ENCODE data around the gene NUTM2B. TPM values are rescaled to one million over a fixed set of nuclear protein-coding genes. Genes with fewer than 3 reads are reported as not detected.
"Not testable (repeated sequence)": the region's sequence is repeated elsewhere in the genome, so short reads cannot be mapped to it uniquely, and the experiment has no call there.

The NUTM2B gene
- total RNA-seq: under 1 TPM; 0.37 to 0.94 TPM

- not testable (repeated sequence) for H3K4me1 Mint-ChIP-seq, H3K27ac Mint-ChIP-seq, H3K9me3 Mint-ChIP-seq, H3K36me3 Mint-ChIP-seq, H3K27me3 Mint-ChIP-seq, DNase-seq, H3K4me3 Mint-ChIP-seq
These were observed at the start of gene NUTM2B for GRCh38 chr10:79702927-79703326. NUTM2B (plus strand) TSS chr10:79703227; CDS start chr10:79703610, 383 bp downstream.

- not testable (repeated sequence) for H3K27me3 Mint-ChIP-seq, H3K9me3 Mint-ChIP-seq, H3K4me3 Mint-ChIP-seq, H3K4me1 Mint-ChIP-seq, DNase-seq, H3K27ac Mint-ChIP-seq, H3K36me3 Mint-ChIP-seq
These were observed 39.7 kb upstream of the NUTM2B start for GRCh38 chr10:79663287-79663686.

GRCh38 chr10:79664686-79665085 is 38.3 kb upstream of the NUTM2B start:
- not testable (repeated sequence) for H3K27ac Mint-ChIP-seq, H3K9me3 Mint-ChIP-seq, H3K27me3 Mint-ChIP-seq, DNase-seq, H3K36me3 Mint-ChIP-seq, H3K4me1 Mint-ChIP-seq, H3K4me3 Mint-ChIP-seq

- H3K9me3 Mint-ChIP-seq, DNase-seq, H3K27me3 Mint-ChIP-seq, H3K4me3 Mint-ChIP-seq, H3K27ac Mint-ChIP-seq, H3K36me3 Mint-ChIP-seq, H3K4me1 Mint-ChIP-seq: not testable (repeated sequence)
These were observed 33.7 kb upstream of the NUTM2B start for GRCh38 chr10:79669248-79669788.

GRCh38 chr10:79674878-79675277 is 28.1 kb upstream of the NUTM2B start:
- H3K27me3 Mint-ChIP-seq, H3K9me3 Mint-ChIP-seq, H3K27ac Mint-ChIP-seq, H3K4me1 Mint-ChIP-seq, H3K4me3 Mint-ChIP-seq, DNase-seq, H3K36me3 Mint-ChIP-seq: not testable (repeated sequence)

- not testable (repeated sequence) for H3K4me3 Mint-ChIP-seq, DNase-seq, H3K36me3 Mint-ChIP-seq, H3K27ac Mint-ChIP-seq, H3K4me1 Mint-ChIP-seq, H3K27me3 Mint-ChIP-seq, H3K9me3 Mint-ChIP-seq
These were observed 19.8 kb upstream of the NUTM2B start for GRCh38 chr10:79683026-79683883.

GRCh38 chr10:79683884-79684720 is 18.9 kb upstream of the NUTM2B start:
- H3K9me3 Mint-ChIP-seq, H3K4me3 Mint-ChIP-seq, H3K36me3 Mint-ChIP-seq, DNase-seq, H3K27ac Mint-ChIP-seq, H3K4me1 Mint-ChIP-seq, H3K27me3 Mint-ChIP-seq: not testable (repeated sequence)

GRCh38 chr10:79685044-79685685 is 17.9 kb upstream of the NUTM2B start:
- DNase-seq: peak; percentile 48
- not testable (repeated sequence) for H3K27me3 Mint-ChIP-seq, H3K36me3 Mint-ChIP-seq, H3K4me1 Mint-ChIP-seq, H3K9me3 Mint-ChIP-seq, H3K4me3 Mint-ChIP-seq, H3K27ac Mint-ChIP-seq

- not testable (repeated sequence) for H3K27me3 Mint-ChIP-seq, H3K4me3 Mint-ChIP-seq, H3K9me3 Mint-ChIP-seq
These were observed 16.4 kb upstream of the NUTM2B start for GRCh38 chr10:79686595-79686994.

GRCh38 chr10:79687406-79688150 is 15.4 kb upstream of the NUTM2B start:
- H3K9me3 Mint-ChIP-seq, H3K4me1 Mint-ChIP-seq, H3K36me3 Mint-ChIP-seq, DNase-seq, H3K27me3 Mint-ChIP-seq, H3K4me3 Mint-ChIP-seq, H3K27ac Mint-ChIP-seq: not testable (repeated sequence)

More at GRCh38 chr10:79686595-79686994, 16.4 kb upstream of the NUTM2B start:
- DNase-seq, H3K36me3 Mint-ChIP-seq, H3K4me1 Mint-ChIP-seq, H3K27ac Mint-ChIP-seq: not testable (repeated sequence)

- not testable (repeated sequence) for H3K4me3 Mint-ChIP-seq, DNase-seq, H3K9me3 Mint-ChIP-seq, H3K4me1 Mint-ChIP-seq, H3K27ac Mint-ChIP-seq, H3K36me3 Mint-ChIP-seq, H3K27me3 Mint-ChIP-seq
These were observed 14.2 kb upstream of the NUTM2B start for GRCh38 chr10:79688798-79689197.

GRCh38 chr10:79696596-79696995 is 6.4 kb upstream of the NUTM2B start:
- H3K4me1 Mint-ChIP-seq, H3K36me3 Mint-ChIP-seq: not testable (repeated sequence)

GRCh38 chr10:79697141-79697540 is 5.9 kb upstream of the NUTM2B start:
- H3K4me3 Mint-ChIP-seq, H3K27ac Mint-ChIP-seq, DNase-seq: not testable (repeated sequence)

More at GRCh38 chr10:79696596-79696995, 6.4 kb upstream of the NUTM2B start:
- DNase-seq, H3K4me3 Mint-ChIP-seq, H3K27me3 Mint-ChIP-seq, H3K27ac Mint-ChIP-seq, H3K9me3 Mint-ChIP-seq: not testable (repeated sequence)

GRCh38 chr10:79700381-79700944 is 2.6 kb upstream of the NUTM2B start:
- not testable (repeated sequence) for H3K36me3 Mint-ChIP-seq, H3K9me3 Mint-ChIP-seq, H3K27me3 Mint-ChIP-seq, H3K4me3 Mint-ChIP-seq, DNase-seq, H3K4me1 Mint-ChIP-seq, H3K27ac Mint-ChIP-seq

More at GRCh38 chr10:79697141-79697540, 5.9 kb upstream of the NUTM2B start:
- H3K36me3 Mint-ChIP-seq, H3K27me3 Mint-ChIP-seq, H3K9me3 Mint-ChIP-seq, H3K4me1 Mint-ChIP-seq: not testable (repeated sequence)

Measured in activated naive CD8-positive, alpha-beta T cell treated with anti-CD3 and anti-CD28 coated beads for 36 hours (primary cell).